Activated T-cell treated with anti-CD3 and anti-CD28 coated beads, Interleukin-2, amount 50 U/mL, for 4 hours (primary cell): ENCODE measurements around the gene MIA2. TPM values are rescaled to one million over a fixed set of nuclear protein-coding genes. Genes with fewer than 3 reads are reported as not detected.

Source experiments
- ATAC-seq, 2 donors: fragments of 200-7000 bp; cut with Tn5 transposase; one replicate each; pipeline ENCODE4 v1.10.0; 2021
- DNase-seq: peaks from one replicate; pipeline ENCODE4 v3.0.0-alpha.2; 2020
- H3K27me3 Mint-ChIP-seq: one replicate; pipeline ENCODE4 v1.8.0; 2021; ENCODE audit warnings: low read depth, mixed read lengths
- H3K36me3 Mint-ChIP-seq: one replicate; pipeline ENCODE4 v1.8.0; 2022; ENCODE audit warnings: mixed read lengths; ENCODE audit not compliant: insufficient read depth
- H3K4me1 Mint-ChIP-seq: one replicate; pipeline ENCODE4 v1.8.0; 2021; ENCODE audit warnings: low read depth, mixed read lengths
- H3K4me3 Mint-ChIP-seq: one replicate; pipeline ENCODE4 v1.8.0; 2021; ENCODE audit warnings: mild to moderate bottlenecking, moderate library complexity, mixed read lengths
- H3K9me3 Mint-ChIP-seq: one replicate; pipeline ENCODE4 v1.8.0; 2021; ENCODE audit warnings: mixed read lengths
- total RNA-seq, 3 donors: library from RNA; stranded (reverse); gene quantifications; one replicate each; pipeline ENCODE4 v1.2.1, GENCODE V29; 2021

MIA2 gene
- total RNA-seq, 3 donors from 2014 or later, result 14.7 to 19.7 (median 14.8) TPM

GRCh38 chr14:39384177-39384576 lies 150.5 kb downstream of the MIA2 start:
- Mint-ChIP-seq H3K4me1 (peaks cover 21% of the 10 kb centered on the region), H3K4me3 (no peak overlapping the region), H3K36me3 (peaks cover 17% of the 10 kb centered on the region), H3K27me3 (no peaks in the 10 kb centered on the region), H3K9me3 (no peaks in the 10 kb centered on the region)
- ATAC-seq (no peak), DNase-seq (no peak)

- DNase-seq, result no peak
- Mint-ChIP-seq H3K9me3 (no peaks in the 10 kb centered on the region), H3K4me3 (no peak overlapping the region), H3K27me3 (no peaks in the 10 kb centered on the region), H3K36me3 (peaks cover 19% of the 10 kb centered on the region), H3K4me1 (peaks cover 5% of the 10 kb centered on the region)
- ATAC-seq, result no peak
Measured at GRCh38 chr14:39393289-39393688, 159.6 kb downstream of the MIA2 start.

GRCh38 chr14:39395555-39396254 lies 162.0 kb downstream of the MIA2 start:
- ATAC-seq, result peak; percentile 35 to 40
- no peaks in the 10 kb centered on the region for H3K9me3 Mint-ChIP-seq
- no peak overlapping the region for H3K4me3 Mint-ChIP-seq
- peaks cover 16% of the 10 kb centered on the region for H3K36me3 Mint-ChIP-seq
- DNase-seq, result no peak
- no peaks in the 10 kb centered on the region for H3K27me3 Mint-ChIP-seq
- H3K4me1 Mint-ChIP-seq, result peaks cover 5% of the 10 kb centered on the region

- H3K4me3 Mint-ChIP-seq, result no peak overlapping the region
- no peak for ATAC-seq
- DNase-seq, result no peak
- H3K9me3 Mint-ChIP-seq, result no peaks in the 10 kb centered on the region
- H3K36me3 Mint-ChIP-seq, result peaks cover 19% of the 10 kb centered on the region
- H3K4me1 Mint-ChIP-seq, result peaks cover 5% of the 10 kb centered on the region
- H3K27me3 Mint-ChIP-seq, result no peaks in the 10 kb centered on the region
Measured at GRCh38 chr14:39396448-39396847, 162.7 kb downstream of the MIA2 start.

GRCh38 chr14:39398382-39398781 lies 164.7 kb downstream of the MIA2 start:
- Mint-ChIP-seq H3K9me3 (no peaks in the 10 kb centered on the region), H3K27me3 (no peaks in the 10 kb centered on the region), H3K4me1 (peaks cover 5% of the 10 kb centered on the region), H3K36me3 (peaks cover 20% of the 10 kb centered on the region), H3K4me3 (no peak overlapping the region)
- ATAC-seq (no peak), DNase-seq (no peak)

- no peaks in the 10 kb centered on the region for H3K9me3 Mint-ChIP-seq
- DNase-seq, result no peak
- H3K36me3 Mint-ChIP-seq, result peaks cover 10% of the 10 kb centered on the region
- no peaks in the 10 kb centered on the region for H3K27me3 Mint-ChIP-seq
- no peak for ATAC-seq
- H3K4me3 Mint-ChIP-seq, result no peak overlapping the region
- H3K4me1 Mint-ChIP-seq, result peaks cover 22% of the 10 kb centered on the region
Measured at GRCh38 chr14:39406560-39406959, 172.8 kb downstream of the MIA2 start.

GRCh38 chr14:39416072-39416471 lies 182.4 kb downstream of the MIA2 start:
- H3K4me3 Mint-ChIP-seq, result no peak overlapping the region
- peaks cover 32% of the 10 kb centered on the region for H3K9me3 Mint-ChIP-seq
- DNase-seq (no peak), ATAC-seq (no peak)
- peaks cover 17% of the 10 kb centered on the region for H3K4me1 Mint-ChIP-seq
- H3K36me3 Mint-ChIP-seq, result peaks cover 39% of the 10 kb centered on the region
- H3K27me3 Mint-ChIP-seq, result no peaks in the 10 kb centered on the region

- H3K27me3 Mint-ChIP-seq, result no peaks in the 10 kb centered on the region
- no peak for ATAC-seq
- H3K4me1 Mint-ChIP-seq, result peaks cover 22% of the 10 kb centered on the region
- H3K36me3 Mint-ChIP-seq, result peaks cover 36% of the 10 kb centered on the region
- peaks cover 29% of the 10 kb centered on the region for H3K9me3 Mint-ChIP-seq
- H3K4me3 Mint-ChIP-seq, result no peak overlapping the region
- DNase-seq, result no peak
Measured at GRCh38 chr14:39417014-39417413, 183.3 kb downstream of the MIA2 start.

- Mint-ChIP-seq H3K4me3 (no peak overlapping the region), H3K27me3 (no peaks in the 10 kb centered on the region), H3K4me1 (peaks cover 36% of the 10 kb centered on the region), H3K36me3 (peaks cover 26% of the 10 kb centered on the region), H3K9me3 (peaks cover 16% of the 10 kb centered on the region)
- no peak for ATAC-seq
- no peak for DNase-seq
Measured at GRCh38 chr14:39419272-39419671, 185.6 kb downstream of the MIA2 start.

GRCh38 chr14:39422243-39422642 lies 188.5 kb downstream of the MIA2 start:
- ATAC-seq, result no peak
- Mint-ChIP-seq H3K27me3 (no peaks in the 10 kb centered on the region), H3K4me3 (no peak overlapping the region), H3K36me3 (peaks cover 9% of the 10 kb centered on the region), H3K4me1 (peaks cover 58% of the 10 kb centered on the region), H3K9me3 (no peaks in the 10 kb centered on the region)
- no peak for DNase-seq

- Mint-ChIP-seq H3K4me3 (no peak overlapping the region), H3K36me3 (peaks cover 7% of the 10 kb centered on the region), H3K9me3 (no peaks in the 10 kb centered on the region), H3K27me3 (no peaks in the 10 kb centered on the region), H3K4me1 (peaks cover 67% of the 10 kb centered on the region)
- DNase-seq, result no peak
- ATAC-seq, result no peak
Measured at GRCh38 chr14:39423793-39424192, 190.1 kb downstream of the MIA2 start.

GRCh38 chr14:39425947-39426346 lies 192.2 kb downstream of the MIA2 start:
- Mint-ChIP-seq H3K9me3 (no peaks in the 10 kb centered on the region), H3K27me3 (no peaks in the 10 kb centered on the region), H3K4me3 (no peak overlapping the region), H3K4me1 (peaks cover 74% of the 10 kb centered on the region), H3K36me3 (no peaks in the 10 kb centered on the region)
- DNase-seq, result no peak
- ATAC-seq, result no peak

GRCh38 chr14:39426605-39427004 lies 192.9 kb downstream of the MIA2 start:
- Mint-ChIP-seq H3K36me3 (no peaks in the 10 kb centered on the region), H3K4me1 (peaks cover 72% of the 10 kb centered on the region), H3K9me3 (no peaks in the 10 kb centered on the region), H3K27me3 (no peaks in the 10 kb centered on the region), H3K4me3 (peak overlapping the region; percentile 13)
- ATAC-seq (no peak), DNase-seq (no peak)

GRCh38 chr14:39428118-39428517 lies 194.4 kb downstream of the MIA2 start:
- H3K4me1 Mint-ChIP-seq, result peaks cover 68% of the 10 kb centered on the region
- no peak overlapping the region for H3K4me3 Mint-ChIP-seq
- H3K9me3 Mint-ChIP-seq, result no peaks in the 10 kb centered on the region
- DNase-seq, result no peak
- no peak for ATAC-seq
- no peaks in the 10 kb centered on the region for H3K27me3 Mint-ChIP-seq
- H3K36me3 Mint-ChIP-seq, result no peaks in the 10 kb centered on the region

- peaks cover 55% of the 10 kb centered on the region for H3K4me1 Mint-ChIP-seq
- DNase-seq, result no peak
Measured at GRCh38 chr14:39430762-39431415, 197.2 kb downstream of the MIA2 start.

More at GRCh38 chr14:39430762-39431415, 197.2 kb downstream of the MIA2 start:
- Mint-ChIP-seq H3K4me3 (peak overlapping the region; percentile 96), H3K9me3 (no peaks in the 10 kb centered on the region), H3K36me3 (no peaks in the 10 kb centered on the region), H3K27me3 (no peaks in the 10 kb centered on the region)
- ATAC-seq, result no peak
